ENCODE measurements around the gene POU2AF1.

POU2AF1 gene

GRCh38 chr11:111360150-111361043, 18.7 kb downstream of the POU2AF1 start:
- DNase-seq = no peak

- DNase-seq = no peak
These were observed 19.6 kb downstream of the POU2AF1 start for GRCh38 chr11:111359223-111360149.

GRCh38 chr11:111358038-111359001, 20.8 kb downstream of the POU2AF1 start:
- DNase-seq = no peak

- DNase-seq = no peak
These were observed 21.7 kb downstream of the POU2AF1 start for GRCh38 chr11:111357150-111358037.

GRCh38 chr11:111356660-111357048, 22.4 kb downstream of the POU2AF1 start:
- DNase-seq = no peak

- no peak for DNase-seq
These were observed 23.0 kb downstream of the POU2AF1 start for GRCh38 chr11:111355956-111356659.

GRCh38 chr11:111355101-111355500, 24.0 kb downstream of the POU2AF1 start:
- DNase-seq = no peak

GRCh38 chr11:111354601-111354891, 24.5 kb downstream of the POU2AF1 start:
- no peak for DNase-seq

GRCh38 chr11:111353776-111354600, 25.1 kb downstream of the POU2AF1 start:
- DNase-seq = no peak

- no peak for DNase-seq
These were observed 26.0 kb downstream of the POU2AF1 start for GRCh38 chr11:111352935-111353710.

- no peak for DNase-seq
These were observed 26.8 kb downstream of the POU2AF1 start for GRCh38 chr11:111352231-111352746.

- DNase-seq = no peak
These were observed 27.6 kb downstream of the POU2AF1 start for GRCh38 chr11:111351374-111352055.

- no peak for DNase-seq
These were observed 28.3 kb downstream of the POU2AF1 start for GRCh38 chr11:111350811-111351210.

- DNase-seq = no peak
These were observed 29.8 kb downstream of the POU2AF1 start for GRCh38 chr11:111349191-111349695.

- DNase-seq = no peak
These were observed 30.9 kb downstream of the POU2AF1 start for GRCh38 chr11:111348147-111348546.

GRCh38 chr11:111347723-111348115, 31.4 kb downstream of the POU2AF1 start:
- DNase-seq = no peak

- no peak for DNase-seq
These were observed 31.9 kb downstream of the POU2AF1 start for GRCh38 chr11:111347002-111347722.
